Psoas muscle (tissue), 8 donors: ENCODE measurements around the gene CD74. TPM values are rescaled to one million over a fixed set of nuclear protein-coding genes. Genes with fewer than 3 reads are reported as not detected.

ENCODE experiments used
- ATAC-seq, 4 donors: fragments of 200-7000 bp; cut with Tn5 transposase; one replicate each; pipeline ENCODE4 v1.9.1; 2020; ENCODE audit warnings: moderate library complexity in 3 of 4, mild to moderate bottlenecking in 2 of 4
- DNase-seq, 2 donors: peaks; one replicate each; pipeline ENCODE4 v3.0.0-alpha.2; 2020
- H3K27ac ChIP-seq: fragments of 200-600 bp; one replicate; pipeline ENCODE4 v1.8.0; 2022
- H3K27me3 ChIP-seq, 3 donors: fragments of 200-600 bp in 1 of 3; one replicate each; pipeline versions ENCODE4 v1.6.1 to v1.8.0; 2013 to 2022; ENCODE audit warnings: low read length in 2 of 3, mild to moderate bottlenecking in 2 of 3, moderate library complexity in 1 of 3; ENCODE audit not compliant: insufficient read depth in 3 of 3
- H3K36me3 ChIP-seq, 2 donors: fragments of 200-600 bp in 1 of 2; one replicate each; pipeline versions ENCODE4 v1.6.1 to v1.8.0; 2013 to 2022; ENCODE audit warnings: low read depth in 1 of 2, mild to moderate bottlenecking in 1 of 2, moderate library complexity in 1 of 2; ENCODE audit not compliant: insufficient read depth in 1 of 2
- H3K4me1 ChIP-seq: fragments of 200-600 bp; one replicate; pipeline ENCODE4 v1.8.0; 2022
- H3K4me3 ChIP-seq: fragments of 200-600 bp; one replicate; pipeline ENCODE4 v1.8.0; 2022; ENCODE audit warnings: mild to moderate bottlenecking
- H3K9me3 ChIP-seq: fragments of 200-600 bp; one replicate; pipeline ENCODE4 v1.8.0; 2022
- CTCF ChIP-seq: fragments of 200-600 bp; IDR thresholded peaks from one replicate; pipeline ENCODE4 v1.8.0; 2022; ENCODE audit warnings: antibody characterized with exemption
- WGBS, 3 donors: extraction: QIAGEN DNeasy Blood & Tissue Kit; methylation state at CpG; one replicate each; pipeline versions ENCODE4 v1.1.6 to v1.1.7; 2013; 5-methylcytosine and 5-hydroxymethylcytosine counted together
- intact Hi-C, 2 donors: fragments of 100-400 bp; cut with DNase I; formaldehyde crosslinking; loops; one replicate each; pipeline versions ENCODE4 v1.11.0 to v1.14.2; 2022
- polyA plus RNA-seq, 3 donors: library from polyadenylated mRNA; stranded (reverse); fragments of 200-250 nt; gene quantifications; one replicate each; pipeline ENCODE4 v1.2.3, GENCODE V29; 2013
- total RNA-seq, 4 donors: library from RNA; stranded (reverse); fragmentation: NEBNext Ultra II Directional in 2 of 4; extraction: Animal tissue kit (Norgen Biotek cat#: 25700) in 2 of 4; gene quantifications; one replicate each; pipeline versions ENCODE4 v1.2.1 to v1.2.4, GENCODE V29; 2021 to 2023
- donor health status: healthy with polysubstance abuse.
- donor health status: DM: no; HTN: no; CAD: no; lungs with moderate emphysema.
- donor health status: Bipolar disorder and iron deficiency.
- donor health status: healthy.
- donor health status: DM: yes; HTN: yes; CAD: no.
- donor health status: DM: no; HTN: no; CAD: no.
- donor health status: DM: no; HTN: no; CAD: no.
- donor health status: DM: yes; HTN: yes; CAD: no.

The CD74 gene
- total and polyA plus RNA-seq, 7 donors = 66.5 to 299 (median 92.0) TPM

- Histone ChIP-seq H3K27me3 (no peaks in the 10 kb centered on the region), H3K4me1 (no peaks in the 10 kb centered on the region), H3K4me3 (no peak overlapping the region), H3K9me3 (no peaks in the 10 kb centered on the region), H3K27ac (no peak overlapping the region), H3K36me3 (peaks cover 24 to 100% of the 10 kb centered on the region in 2 donors)
- no peak for TF ChIP-seq CTCF
- intact Hi-C loops = loop anchor here in 1 of 2 donors (10.0 kb wide), 1 partner anchor 610 kb away; no protein-coding TSS in a partner anchor
- no peak for ATAC-seq
- no peak for DNase-seq
- 95 to 98% (median 96%) methylated on average over 11 of the region's 11 CpGs for WGBS, 3 donors
Observed at GRCh38 chr5:150374651-150375050, 38.1 kb downstream of the CD74 start.

DNA sequence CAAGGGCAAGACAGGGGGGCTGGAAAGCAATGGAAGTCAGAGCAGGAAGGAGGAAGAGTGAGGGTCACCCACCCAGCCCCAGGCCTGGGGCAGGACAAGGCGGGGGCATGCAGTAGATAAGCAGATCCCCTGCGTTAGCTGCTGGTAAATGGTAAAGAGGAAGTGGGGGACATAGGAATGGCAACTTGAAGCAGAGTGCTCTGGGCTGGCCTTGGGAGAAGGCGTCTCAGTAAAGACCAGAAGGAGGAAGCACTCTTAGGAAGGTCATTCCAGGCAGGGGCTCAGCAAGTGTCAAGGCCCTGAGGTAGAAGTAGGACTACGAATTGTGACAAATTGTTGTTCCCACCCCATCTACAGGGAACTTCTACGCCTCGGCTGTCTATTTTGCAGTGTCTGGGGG, 40.1 kb downstream of the CD74 start:
- TF ChIP-seq CTCF = no peak
- Histone ChIP-seq H3K9me3 (no peaks in the 10 kb centered on the region), H3K27ac (no peak overlapping the region), H3K27me3 (no peaks in the 10 kb centered on the region), H3K36me3 (peaks cover 17 to 100% of the 10 kb centered on the region in 2 donors), H3K4me1 (peaks cover 3% of the 10 kb centered on the region), H3K4me3 (no peak overlapping the region)
- DNase-seq (no peak), ATAC-seq (no peak)
- intact Hi-C loops = loop anchor here in 1 of 2 donors (10.0 kb wide), 1 partner anchor 612 kb away; no protein-coding TSS in a partner anchor
- 97% methylated on average over 6 of the region's 6 CpGs for WGBS, 3 donors

GRCh38 chr5:150368526-150368925, 44.2 kb downstream of the CD74 start:
- Histone ChIP-seq H3K9me3 (no peaks in the 10 kb centered on the region), H3K36me3 (peaks cover 8 to 96% of the 10 kb centered on the region in 2 donors), H3K4me3 (no peak overlapping the region), H3K27ac (peak overlapping the region; percentile 15), H3K4me1 (peaks cover 3% of the 10 kb centered on the region), H3K27me3 (no peaks in the 10 kb centered on the region)
- no peak for TF ChIP-seq CTCF
- 22 to 41% (median 32%) methylated on average over 4 of the region's 4 CpGs for WGBS, 3 donors
- DNase-seq (peak in 1 of 2 donors; percentile 28), ATAC-seq (peak; percentile 52 to 93 (median 74))
- intact Hi-C loops = no loop called here

DNA sequence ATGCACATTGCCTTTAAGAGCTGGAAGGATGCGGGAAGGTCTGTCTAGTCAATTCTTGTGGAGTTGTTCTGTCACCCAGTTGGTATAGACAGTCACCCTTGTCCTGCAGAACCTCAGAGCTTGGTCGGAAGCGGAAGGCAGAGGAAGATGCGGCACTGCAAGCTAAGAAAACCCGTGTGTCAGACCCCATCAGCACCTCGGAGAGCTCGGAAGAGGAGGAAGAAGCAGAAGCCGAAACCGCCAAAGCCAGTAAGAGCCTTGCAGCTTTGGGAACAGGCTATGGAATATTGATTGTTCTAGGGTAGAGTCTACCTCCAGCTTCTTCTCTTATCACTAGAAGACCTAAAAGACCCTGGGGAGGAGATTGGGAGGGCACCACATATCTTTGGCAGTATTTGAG, 48.7 kb downstream of the CD74 start:
- no peak overlapping the region for H3K27ac ChIP-seq
- peaks cover 5 to 88% of the 10 kb centered on the region in 2 donors for H3K36me3 ChIP-seq
- TF ChIP-seq CTCF = no peak
- intact Hi-C loops = no loop called here
- H3K4me1 ChIP-seq = peaks cover 4% of the 10 kb centered on the region
- 88 to 91% (median 90%) methylated on average over 9 of the region's 9 CpGs for WGBS, 3 donors
- ATAC-seq (no peak), DNase-seq (no peak)
- no peak overlapping the region for H3K4me3 ChIP-seq
- no peaks in the 10 kb centered on the region for H3K27me3 ChIP-seq
- no peaks in the 10 kb centered on the region for H3K9me3 ChIP-seq

GRCh38 chr5:150363185-150363584, 49.5 kb downstream of the CD74 start:
- no peak overlapping the region for H3K4me3 ChIP-seq
- ATAC-seq (no peak), DNase-seq (peak in 1 of 2 donors; percentile 11)
- H3K36me3 ChIP-seq = peaks cover 5 to 80% of the 10 kb centered on the region in 2 donors
- no peaks in the 10 kb centered on the region for H3K27me3 ChIP-seq
- no peaks in the 10 kb centered on the region for H3K9me3 ChIP-seq
- H3K4me1 ChIP-seq = peaks cover 8% of the 10 kb centered on the region
- intact Hi-C loops = no loop called here
- TF ChIP-seq CTCF = no peak
- 95 to 100% (median 96%) methylated on average over 2 of the region's 2 CpGs for WGBS, 3 donors
- H3K27ac ChIP-seq = no peak overlapping the region
